RKO (cell line): Measurements from ENCODE around the gene ACSL3.

Source experiments
- DNase-seq: peaks from one replicate; pipeline ENCODE4 v3.0.0-alpha.2; 2016; ENCODE audit warnings: low spot score

ACSL3 gene

DNA sequence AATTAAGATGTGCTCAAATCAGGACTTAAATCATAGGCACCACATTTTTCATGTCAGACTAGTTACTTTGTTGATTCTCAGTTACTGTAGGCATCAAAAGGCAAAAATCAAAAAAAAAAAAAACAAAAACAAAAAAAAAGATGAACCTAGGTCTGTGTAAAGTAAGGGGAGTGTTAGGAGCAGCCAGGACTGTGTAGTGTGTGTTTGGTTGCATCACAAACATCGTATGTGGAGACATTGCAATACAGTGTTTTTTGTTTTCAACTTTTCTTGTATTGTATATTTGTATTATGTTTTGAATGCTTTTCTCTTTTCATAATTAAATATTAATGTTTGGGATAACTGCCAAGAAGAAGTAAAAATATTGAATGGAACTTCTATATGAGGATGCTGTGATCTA lies 82.1 kb downstream of the ACSL3 start:
- no peak for DNase-seq

DNA sequence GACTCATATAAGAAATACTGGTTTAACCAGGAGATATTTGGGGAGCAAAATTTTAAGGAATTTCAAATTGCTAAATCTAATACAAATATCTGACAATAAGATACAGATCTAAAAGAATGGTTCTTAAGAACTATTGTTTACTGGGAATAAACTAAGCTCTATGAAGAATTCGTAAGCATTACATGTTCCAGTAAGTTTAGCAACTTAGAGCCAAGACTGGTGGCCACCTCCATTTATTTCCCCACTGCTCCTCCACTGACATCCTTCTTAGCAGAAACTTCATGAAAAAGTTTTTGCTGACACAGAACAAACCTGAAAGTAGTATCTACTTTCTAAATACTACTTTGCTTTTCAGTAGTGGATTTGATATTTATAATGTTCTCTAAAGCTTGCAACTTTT lies 83.0 kb downstream of the ACSL3 start:
- DNase-seq: no peak

DNA sequence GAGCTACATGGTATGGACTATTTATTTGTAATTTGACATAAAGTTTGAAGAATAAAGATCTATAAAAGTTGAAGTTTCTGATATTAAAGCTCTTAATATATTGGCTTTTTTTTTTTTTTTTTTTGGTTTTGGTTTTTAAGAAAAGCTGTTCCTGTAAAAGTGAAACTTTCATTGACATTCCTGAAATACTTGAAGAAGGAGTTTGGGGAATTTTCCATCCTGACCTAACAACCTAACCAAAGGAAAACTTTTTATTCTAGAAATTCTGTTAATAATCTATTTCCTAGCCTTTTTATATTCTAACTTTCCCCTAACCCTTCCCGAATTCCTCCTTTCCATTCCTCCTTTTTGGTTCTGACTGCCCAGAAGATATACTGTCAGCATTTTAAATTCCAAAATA lies 83.7 kb downstream of the ACSL3 start:
- no peak for DNase-seq

DNA sequence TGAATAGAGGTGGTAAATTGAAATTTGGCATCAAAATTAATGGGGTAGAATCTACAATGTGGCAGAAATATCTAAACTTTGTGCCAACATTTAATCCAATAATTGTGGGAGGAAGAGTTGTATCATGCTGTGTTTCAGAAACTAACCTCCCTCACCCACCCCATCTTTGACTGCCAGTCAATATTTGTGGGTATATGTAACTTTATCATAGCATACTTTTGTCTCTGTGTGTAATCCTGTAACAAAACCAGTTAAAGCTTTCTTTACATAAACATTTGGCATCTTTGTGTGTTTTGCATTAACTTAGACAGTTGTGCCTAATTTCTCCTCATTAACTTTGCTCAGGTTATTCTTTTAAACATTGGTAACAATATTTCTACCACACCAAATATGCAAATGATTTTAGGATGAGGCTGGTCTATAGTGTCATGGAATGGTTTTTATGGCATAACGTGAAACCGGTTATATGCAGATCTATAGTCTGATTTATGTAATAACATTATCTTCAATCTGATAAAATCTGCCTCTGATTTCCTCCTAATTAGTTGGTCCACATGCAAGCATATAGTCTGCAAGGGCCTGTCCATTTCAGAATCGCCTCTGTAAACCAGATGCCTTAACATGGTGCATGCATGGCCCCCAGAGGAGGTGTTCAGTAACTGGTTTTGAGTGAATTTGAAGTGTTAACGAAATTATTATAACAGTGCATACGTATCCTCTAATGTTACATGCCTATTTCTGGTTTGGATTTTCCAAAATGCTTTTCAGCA lies 84.3 kb downstream of the ACSL3 start:
- DNase-seq: no peak

DNA sequence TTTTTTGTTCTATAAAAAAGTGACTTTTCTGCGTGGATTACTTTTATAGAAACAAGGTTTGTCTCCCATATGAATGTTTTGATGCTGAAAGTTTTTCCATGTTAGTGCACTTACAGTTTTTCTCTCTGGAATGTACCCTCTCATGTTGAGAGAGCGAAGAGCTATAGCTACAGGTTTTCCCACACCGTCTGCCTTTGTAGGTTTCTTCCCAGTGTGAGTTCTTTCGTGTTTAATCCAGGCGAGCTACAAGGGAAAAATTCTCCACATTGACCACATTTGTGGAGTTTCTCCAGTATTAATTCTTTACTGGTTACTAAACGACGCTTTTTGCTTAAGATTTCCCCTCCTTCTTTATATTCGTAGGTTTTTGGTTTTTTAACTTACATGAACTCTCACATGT lies 85.1 kb downstream of the ACSL3 start:
- no peak for DNase-seq

DNA sequence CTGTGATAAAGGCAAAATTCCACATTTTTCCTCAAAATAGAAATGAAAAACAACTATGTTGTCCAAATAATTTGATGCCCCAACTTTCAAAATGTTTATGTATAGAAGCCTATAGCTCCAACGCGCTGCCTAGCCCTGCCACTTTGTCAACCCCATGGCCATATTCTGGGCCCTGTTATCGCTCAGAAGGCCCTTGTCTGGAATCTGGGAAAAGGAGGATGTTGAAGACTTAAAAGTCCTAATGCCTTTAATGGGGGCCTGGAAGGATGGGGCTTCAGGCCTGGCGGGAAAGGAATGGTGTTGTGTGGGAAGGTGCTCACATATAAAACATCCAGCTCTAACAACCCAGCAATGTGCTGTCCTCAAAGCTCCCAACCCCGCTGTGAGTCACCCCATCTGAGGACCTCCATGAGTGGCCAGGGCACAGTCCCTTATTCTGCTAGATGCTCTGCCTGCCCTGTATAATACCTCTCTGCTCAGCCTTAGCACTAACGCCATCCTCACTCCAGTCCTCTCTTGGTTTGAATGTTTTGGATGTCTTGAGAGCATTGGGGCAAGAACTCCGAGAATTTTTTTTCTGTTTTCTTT lies 86.0 kb downstream of the ACSL3 start:
- peak; percentile 8 for DNase-seq

DNA sequence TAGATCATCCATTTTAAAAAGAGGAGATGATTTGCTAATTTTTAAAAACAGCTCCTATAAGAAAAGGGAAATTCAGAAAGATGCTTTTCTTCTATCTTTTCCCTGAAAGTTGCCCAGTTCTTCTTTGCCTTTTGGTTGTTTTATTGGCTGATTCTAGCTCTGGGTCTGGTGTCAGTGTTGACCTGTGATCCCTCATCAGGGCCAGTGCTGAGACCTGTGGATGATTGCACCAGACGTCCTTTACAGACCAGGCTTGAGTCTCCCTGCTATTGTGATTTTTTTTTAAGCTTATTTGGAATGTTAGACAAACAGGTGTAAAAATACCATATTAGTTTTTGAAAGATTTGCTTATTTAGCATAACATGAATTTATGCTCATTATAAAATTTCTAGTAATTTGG lies 88.2 kb downstream of the ACSL3 start:
- DNase-seq: no peak

DNA sequence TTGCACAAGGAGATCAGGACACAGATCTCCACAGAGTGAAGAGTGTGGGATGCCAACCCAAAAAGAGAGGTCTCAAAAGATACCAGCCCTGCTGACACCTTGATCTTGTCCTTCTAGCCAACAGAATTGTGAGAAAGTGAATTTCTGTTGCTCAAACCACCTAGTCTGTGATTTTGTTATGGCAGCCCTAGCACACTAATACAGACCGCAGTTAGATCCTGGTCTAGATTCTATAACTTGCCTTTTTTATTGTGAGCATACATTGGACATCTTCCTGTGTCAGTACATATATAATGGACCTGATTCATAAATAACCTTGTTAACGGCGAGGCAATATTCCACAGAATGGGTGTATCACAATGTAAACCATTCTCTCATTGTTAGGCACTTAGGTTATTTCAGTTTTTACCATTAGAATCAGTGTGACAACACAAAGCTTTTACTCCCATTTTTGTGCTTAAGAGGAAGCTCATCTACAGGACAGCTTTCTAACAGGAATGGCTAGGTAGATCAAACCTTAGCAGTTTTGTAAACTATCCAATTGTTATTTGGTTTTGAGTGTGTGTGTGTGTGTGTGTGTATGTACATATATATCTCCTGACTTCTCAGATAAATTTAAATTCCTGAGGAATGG lies 89.0 kb downstream of the ACSL3 start:
- DNase-seq: no peak

DNA sequence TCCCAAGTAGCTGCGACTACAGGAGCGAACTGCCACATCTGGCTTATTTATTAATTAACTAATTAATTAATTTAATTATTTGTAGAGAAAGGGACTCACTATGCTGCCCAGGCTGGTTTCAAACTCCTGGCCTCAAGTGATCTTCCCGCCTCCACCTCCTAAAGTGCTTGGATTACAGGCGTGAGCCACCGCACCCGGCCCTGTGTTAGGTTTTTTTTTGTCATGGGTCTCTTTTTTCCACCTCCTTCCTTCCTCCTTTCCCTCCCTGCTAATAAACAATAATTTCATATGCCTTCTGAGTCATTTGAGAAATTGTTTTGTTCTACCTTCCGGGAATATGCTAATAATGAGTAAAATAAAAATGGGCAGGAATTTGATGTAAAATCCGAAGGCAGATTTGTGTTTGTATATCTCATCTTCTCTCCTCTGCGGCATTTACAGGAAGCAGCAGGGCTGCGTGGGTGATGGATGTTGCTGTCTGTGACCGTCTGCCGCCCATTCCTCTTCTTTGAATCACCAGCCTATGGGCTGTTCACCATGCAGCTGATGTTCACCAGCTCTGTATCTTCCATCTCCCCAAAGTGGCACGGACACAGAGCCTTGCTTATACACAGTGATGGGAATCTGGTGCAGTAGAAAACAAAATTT lies 89.9 kb downstream of the ACSL3 start:
- DNase-seq: no peak

DNA sequence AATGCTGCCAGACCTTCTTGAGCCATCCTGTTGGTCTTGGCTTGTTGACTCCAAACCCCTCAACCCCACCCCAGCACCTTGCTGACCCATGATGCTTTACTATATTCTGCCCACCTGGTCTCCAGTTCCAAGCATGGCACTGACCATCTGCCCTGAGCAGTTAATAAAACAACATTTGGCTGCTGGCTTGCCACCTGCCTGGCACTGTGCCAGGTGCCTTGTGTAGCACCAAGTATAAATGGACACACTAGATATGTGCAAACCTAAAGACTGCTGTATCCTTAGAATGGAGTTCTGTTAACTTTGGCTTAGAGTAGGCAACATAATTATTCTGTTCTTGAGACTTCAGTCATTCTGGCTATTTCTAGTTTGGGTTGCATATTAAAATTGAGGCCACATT lies 91.4 kb downstream of the ACSL3 start:
- no peak for DNase-seq

DNA sequence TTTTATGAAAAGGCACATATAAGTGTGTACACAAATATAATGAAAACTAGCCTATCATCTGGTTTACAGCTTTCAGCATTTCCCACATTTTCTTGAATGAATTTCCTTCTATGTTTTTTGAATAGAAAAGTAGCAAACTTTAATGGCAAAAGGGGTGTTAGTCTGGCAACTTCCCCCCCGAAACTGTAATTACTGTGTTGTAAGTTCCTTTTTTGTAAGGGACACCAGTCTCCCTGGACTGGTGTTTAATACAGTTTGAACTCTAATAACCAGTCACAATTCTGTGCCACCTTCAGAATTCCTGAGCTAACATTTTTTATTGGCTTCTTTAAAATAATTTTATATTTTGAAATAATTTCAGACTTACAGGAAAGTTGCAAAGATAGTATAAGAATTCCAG lies 94.2 kb downstream of the ACSL3 start:
- DNase-seq: no peak

DNA sequence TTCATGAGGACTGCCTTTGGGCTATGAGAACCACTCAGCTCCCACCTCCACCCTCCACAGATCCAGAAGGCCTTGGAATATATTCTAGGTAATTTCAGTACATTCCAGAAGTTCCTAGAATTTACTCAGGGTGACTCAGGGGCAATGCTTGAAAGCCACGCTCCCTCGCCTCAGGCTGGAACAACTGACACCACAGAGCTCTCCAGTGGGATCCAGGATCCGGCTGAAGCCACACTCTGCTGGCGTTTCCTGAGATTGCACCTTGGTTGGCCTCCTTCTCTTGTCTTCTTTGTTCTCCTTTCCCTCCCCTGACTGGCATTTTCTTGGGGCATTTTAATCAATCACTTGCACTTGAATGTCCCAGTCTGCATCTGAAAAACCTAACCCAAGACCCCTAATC lies 98.5 kb downstream of the ACSL3 start:
- DNase-seq: peak; percentile 47

DNA sequence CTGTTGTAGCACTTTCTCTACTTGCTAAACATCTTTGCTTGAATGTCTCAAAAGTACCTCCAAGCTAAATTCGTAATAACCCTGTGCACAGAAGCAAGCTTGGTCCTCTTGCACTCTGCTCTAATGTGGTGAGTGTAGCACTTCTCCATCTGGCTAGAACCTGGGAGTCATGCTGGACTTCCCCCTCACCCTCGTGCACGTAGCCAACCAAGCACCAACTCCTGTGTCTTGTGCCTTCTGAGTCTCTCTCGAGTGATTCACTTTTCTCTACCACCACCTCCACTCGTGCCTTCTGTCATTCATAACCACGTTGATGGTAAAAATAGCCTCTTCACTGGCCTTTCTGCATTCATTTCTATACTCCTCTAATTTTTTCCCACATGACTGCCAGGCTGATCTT lies 99.3 kb downstream of the ACSL3 start:
- DNase-seq: no peak

DNA sequence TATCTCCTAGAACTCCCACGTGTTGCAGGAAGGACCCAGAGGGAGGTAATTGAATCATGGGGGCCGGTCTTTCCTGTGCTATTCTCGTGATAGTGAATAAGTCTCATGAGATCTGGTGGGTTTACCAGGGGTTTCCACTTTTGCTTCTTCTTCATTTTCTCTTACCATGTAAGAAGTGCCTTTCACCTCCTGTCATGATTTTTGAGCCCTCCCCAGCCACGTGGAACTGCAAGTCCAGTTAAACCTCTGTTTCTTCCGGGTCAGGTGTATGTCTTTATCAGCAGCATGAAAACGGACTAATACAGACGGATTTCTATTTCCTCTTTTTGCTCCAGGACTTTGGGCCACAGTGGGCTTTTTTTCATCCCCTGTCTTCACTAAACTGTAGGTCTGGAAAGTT lies 102.8 kb downstream of the ACSL3 start:
- no peak for DNase-seq

DNA sequence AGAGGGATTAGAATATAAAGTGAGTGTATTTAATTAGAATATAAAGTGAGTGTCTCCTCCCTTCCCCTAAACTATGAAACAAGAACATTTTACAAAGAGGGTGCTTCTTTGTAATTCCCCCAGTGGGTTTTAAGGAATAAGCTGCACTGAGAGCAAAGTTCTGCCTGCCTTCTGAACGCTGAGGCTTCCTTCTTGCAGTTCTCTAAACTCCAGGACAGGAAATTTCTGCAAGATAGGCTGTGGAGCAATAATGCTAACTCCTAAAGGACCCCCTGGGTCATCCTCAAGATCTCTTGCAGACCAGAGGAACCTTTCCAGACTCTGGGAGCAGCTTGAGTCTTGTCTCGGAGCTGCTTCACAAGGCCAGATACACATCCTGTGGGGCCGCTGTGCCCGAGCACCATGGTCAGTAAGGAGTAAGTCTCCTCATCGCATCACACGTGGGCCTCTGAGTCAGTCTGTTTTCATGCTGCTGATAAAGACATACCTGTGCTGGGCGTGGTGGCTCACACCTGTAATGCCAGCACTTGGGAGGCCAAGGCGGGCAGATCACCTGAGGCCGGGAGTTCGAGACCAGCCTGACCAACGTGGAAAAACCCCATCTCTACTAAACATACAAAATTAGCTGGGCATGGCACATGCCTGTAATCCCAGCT lies 103.7 kb downstream of the ACSL3 start:
- DNase-seq: no peak

DNA sequence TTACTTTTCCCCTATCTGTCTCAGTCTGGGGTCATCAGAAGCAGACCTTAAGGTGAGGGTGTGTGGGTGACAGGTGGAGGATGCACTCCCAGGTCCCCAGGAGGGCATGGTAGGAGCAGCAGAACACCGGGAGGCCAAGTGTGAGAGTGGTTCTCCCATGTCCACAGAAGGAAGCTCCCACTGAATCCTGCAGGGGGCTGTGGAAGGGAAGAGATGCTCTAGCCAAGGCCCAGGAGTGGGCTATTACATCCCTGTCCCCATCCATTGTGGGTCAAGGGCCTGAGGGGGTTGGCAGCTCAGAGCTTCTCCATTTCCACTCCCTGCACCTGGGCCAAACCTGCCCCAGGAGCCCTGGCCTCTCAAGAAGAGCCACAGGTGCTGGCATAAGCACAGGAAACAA lies 104.7 kb downstream of the ACSL3 start:
- DNase-seq: no peak

DNA sequence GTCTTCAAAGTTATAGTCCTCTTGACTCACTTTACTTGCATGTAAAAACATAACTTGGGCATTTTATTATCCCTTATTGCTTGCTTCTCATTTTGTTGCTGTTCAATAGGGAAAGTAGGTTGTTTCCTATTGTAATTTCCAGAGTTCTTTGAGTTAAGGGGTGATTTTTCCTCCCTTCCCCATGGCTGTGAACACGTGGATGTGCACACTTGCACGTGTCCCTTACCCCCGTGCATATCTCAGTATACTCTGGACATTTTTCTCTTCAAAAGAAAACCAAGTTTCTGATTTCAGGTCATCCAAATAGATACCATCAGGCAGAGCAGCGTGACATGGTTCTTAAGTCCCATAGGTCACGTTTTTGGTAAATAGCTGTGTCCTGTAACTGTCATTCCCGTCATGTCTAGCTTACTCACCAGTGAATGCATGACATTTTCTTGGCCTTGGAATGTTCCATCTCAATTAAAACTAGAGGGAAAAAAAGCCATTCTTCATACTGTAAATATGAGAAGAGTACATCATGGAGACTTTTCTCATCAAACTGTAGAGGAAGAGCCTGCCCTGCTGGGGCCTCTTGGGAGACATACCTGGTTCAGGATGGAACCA lies 107.8 kb downstream of the ACSL3 start:
- no peak for DNase-seq

DNA sequence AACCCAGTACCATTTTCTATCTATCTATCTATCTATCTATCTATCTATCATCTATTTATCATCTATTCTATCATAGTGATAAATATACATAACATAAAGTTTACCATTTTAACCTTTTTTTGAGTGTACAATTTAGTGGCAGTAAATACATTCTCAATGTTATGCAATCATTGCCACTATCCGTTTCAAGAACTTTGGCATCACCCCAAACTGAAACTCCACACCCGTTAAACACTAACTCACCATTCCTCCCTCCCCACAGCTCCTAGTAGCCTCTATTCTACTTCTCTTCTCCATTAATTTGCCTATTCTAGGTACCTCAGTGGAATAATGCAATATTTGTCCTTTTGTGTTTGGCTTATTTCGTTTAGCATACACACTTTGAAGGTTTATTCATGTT lies 108.7 kb downstream of the ACSL3 start:
- DNase-seq: no peak

DNA sequence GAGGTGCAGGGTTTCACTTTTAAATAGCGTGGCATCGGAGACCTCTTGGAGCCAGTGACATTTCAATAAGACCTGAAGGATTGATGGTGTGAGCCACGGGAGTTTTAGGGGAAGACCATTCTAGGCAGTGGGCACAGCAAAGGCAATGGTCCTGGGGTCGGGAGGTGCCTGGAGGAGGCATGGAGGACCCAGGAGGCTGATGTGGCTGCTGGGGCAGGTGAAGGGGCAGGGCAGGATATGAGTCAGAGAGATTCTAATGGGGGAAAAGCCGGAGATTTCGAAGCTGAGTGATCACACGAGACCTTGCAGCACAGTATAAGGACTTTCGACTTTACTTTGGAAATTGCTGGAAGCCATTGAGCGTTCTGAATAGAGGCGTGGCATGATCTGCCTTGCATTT lies 111.6 kb downstream of the ACSL3 start:
- DNase-seq: no peak

DNA sequence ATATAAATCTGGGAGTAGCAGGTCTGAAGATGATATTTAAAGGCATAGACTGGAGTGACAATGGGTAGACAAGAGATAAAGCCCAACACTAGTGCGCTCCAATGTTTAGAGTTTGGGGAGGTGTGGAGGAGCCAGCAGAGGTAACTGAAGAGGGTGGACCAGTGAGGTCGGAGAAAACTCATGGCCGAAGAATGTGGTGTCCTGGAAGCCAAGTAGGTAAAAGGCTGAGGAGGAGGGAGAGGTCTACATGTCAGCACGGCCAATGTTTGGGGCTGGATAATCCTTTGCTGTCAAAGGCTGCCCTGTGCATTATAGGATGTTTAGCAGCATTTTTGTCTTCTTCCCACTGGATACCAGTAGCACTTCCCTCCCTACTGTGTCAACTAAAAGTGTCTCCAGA lies 112.4 kb downstream of the ACSL3 start:
- DNase-seq: no peak

DNA sequence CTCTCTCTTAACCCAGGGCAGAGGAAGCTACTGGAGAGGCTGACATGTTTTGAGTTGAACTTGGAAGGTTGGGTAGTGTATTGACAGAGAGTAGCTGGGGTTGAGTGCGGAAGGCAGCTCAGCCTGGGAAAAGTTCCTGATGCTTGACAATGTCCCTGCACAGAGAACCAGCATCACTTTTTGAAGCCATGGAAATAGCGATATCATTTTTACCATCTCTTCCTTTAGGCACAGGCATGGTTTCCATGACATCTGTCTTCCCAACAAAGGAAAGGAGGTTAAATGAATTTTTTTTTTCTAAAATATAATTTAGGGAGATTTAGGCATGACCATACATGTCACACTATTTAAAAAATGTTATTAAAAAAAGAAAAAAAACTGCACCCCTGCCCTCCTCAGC lies 112.9 kb downstream of the ACSL3 start:
- DNase-seq: no peak

DNA sequence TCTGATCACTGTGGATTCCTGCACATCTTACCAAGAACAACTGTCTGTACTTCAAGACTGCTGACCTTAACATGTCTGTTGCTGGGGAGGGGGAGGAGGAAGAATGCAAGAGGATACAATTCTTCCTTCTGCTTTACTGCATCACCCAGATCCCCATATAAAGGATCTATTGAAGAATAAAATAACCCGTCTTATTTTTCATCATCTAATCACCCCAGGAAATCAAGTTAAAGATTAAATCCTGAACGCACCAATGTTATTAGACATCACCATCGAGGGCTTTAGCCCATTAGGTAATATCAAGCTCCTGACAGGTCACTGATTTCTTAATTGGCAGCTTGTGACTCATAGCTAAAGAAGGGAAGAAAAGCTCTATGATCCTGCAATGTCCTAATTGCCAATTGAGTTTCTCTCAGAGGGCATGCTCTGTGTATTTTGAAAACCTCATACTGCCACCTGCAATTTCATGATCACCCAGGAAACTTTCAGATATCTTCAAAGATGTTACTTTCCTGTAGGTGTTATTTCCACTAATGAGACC lies 115.8 kb downstream of the ACSL3 start:
- DNase-seq: no peak
